Measurements from ENCODE around the gene QRFP.

Gene QRFP

GRCh38 chr9:130890870-130891687 lies 5.5 kb downstream of the QRFP start:
- DNase-seq, result peak; percentile 17

DNA sequence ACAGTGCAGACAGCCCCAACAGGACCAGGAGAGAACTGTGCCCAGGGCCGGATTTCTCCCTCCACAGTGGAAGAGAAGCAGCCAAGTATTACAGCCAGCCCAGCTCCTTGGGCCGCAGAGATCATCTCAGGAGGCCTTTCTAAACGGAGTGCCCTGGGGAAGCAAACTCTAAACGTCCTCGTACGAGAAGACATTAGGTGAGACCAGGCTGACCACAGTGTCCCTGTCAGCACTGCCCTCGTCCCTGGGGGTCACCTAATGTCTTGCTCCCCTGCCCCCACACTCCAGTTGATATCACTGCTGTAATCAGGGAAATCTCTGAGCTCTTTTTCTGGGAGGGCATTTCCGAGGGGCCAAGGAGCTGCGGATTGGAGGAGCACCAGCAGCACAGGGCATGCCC lies 6.5 kb downstream of the QRFP start:
- peak; percentile 18 for DNase-seq

GRCh38 chr9:130888146-130888885 lies 8.3 kb downstream of the QRFP start:
- no peak for DNase-seq

DNA sequence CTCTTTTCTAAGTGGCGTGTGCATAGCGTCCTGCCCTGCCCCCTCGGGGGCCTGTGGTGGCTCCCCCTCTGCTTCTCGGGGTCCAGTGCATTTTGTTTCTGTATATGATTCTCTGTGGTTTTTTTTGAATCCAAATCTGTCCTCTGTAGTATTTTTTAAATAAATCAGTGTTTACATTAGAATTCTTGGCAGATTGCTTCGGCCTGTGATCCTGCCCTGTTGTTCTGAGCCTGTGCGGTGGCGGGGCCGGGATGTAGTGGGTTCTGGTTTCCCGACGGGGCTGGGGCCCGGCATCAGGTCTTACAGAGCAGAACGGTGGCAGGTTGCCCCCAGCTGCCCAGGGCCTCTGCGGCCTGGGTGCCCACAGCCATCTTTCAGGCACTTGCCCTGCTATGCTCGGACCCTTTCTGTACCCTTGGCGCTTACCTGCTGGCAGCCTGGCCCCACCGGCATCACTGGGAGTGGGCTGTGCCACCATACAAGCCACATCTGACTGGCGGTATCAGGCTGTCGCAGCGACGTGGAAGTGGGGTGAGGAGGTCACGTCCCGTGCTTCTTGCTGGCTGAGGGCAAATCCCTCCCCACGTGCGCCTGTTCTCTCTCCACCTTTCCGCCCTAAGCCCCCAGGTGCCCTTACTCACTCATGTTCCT lies 9.0 kb downstream of the QRFP start:
- no peak for DNase-seq

GRCh38 chr9:130886981-130887380 lies 9.6 kb downstream of the QRFP start:
- peak; percentile 20 for DNase-seq

GRCh38 chr9:130885484-130886375 lies 10.9 kb downstream of the QRFP start:
- DNase-seq, result no peak

DNA sequence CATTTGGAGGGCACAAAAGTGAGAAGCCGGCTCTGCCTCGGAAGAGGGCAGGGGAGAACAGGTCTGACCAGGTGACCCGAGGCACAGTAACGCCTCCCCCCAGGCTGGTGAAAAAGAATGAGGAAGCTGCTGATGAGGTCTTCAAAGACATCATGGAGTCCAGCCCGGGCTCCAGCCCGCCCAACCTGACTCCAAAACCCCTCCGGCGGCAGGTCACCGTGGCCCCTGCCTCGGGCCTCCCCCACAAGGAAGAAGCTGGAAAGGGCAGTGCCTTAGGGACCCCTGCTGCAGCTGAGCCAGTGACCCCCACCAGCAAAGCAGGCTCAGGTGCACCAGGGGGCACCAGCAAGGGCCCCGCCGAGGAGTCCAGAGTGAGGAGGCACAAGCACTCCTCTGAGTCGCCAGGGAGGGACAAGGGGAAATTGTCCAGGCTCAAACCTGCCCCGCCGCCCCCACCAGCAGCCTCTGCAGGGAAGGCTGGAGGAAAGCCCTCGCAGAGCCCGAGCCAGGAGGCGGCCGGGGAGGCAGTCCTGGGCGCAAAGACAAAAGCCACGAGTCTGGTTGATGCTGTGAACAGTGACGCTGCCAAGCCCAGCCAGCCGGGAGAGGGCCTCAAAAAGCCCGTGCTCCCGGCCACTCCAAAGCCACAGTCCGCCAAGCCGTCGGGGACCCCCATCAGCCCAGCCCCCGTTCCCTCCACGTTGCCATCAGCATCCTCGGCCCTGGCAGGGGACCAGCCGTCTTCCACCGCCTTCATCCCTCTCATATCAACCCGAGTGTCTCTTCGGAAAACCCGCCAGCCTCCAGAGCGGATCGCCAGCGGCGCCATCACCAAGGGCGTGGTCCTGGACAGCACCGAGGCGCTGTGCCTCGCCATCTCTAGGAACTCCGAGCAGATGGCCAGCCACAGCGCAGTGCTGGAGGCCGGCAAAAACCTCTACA lies 11.8 kb downstream of the QRFP start:
- no peak for DNase-seq

GRCh38 chr9:130884111-130884531 lies 12.5 kb downstream of the QRFP start:
- DNase-seq, result no peak

GRCh38 chr9:130883479-130883878 lies 13.1 kb downstream of the QRFP start:
- DNase-seq, result no peak

- DNase-seq, result no peak
These were observed 13.9 kb downstream of the QRFP start for GRCh38 chr9:130882696-130883225.

- no peak for DNase-seq
These were observed 15.1 kb downstream of the QRFP start for GRCh38 chr9:130881516-130881915.

DNA sequence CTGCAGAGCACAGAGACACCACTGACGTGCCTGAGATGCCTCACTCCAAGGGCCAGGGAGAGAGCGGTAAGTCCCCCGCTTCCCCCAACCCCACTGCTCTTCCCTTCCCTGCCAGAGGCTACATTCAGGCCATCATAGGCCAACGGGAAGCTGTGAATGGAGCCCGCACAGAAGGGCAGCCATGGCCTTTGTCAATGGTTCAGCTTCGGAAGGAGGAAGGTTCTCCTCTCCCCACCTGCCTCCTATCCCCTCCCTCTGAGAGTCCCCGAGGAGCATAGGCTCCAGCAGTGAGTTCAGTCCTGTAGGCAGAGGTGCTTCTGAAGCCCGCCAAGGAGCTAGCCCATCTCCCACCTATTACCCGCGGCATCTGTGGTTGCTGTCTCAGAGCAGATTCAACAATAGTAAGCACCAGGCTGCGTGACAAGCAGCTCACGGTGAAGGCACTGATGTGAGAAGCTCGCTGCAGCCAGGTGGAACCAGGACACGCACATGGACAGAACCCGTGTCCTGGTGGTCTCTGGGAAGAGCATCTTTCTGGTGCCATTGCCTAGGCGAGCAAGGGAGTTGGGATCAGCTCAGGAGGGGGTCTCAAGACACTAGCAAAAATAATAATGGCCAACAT lies 15.9 kb downstream of the QRFP start:
- no peak for DNase-seq

- no peak for DNase-seq
These were observed 16.7 kb downstream of the QRFP start for GRCh38 chr9:130879863-130880411.

- no peak for DNase-seq
These were observed 18.3 kb downstream of the QRFP start for GRCh38 chr9:130878295-130878694.

DNA sequence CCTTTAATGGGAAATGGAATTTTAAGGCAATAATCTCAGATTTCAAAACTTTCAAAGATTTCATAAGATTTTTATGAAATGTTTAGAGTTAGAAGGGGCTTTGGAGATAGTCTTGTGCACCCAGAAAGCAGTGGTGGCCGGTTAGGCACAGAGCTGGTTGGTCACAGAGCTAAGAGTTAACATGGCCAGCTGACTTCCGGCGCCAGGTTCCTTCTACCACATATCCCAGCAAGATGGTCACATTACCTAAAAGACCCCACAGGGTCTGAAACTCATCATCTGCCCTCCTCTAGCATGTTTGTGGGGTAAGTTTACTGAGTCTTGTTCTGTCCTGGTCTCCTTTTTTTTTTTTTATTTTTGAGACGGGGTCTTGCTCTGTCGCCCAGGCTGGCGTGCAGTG lies 19.3 kb downstream of the QRFP start:
- DNase-seq, result no peak

- DNase-seq, result no peak
These were observed 21.8 kb downstream of the QRFP start for GRCh38 chr9:130874783-130875182.

- DNase-seq, result no peak
These were observed 22.6 kb downstream of the QRFP start for GRCh38 chr9:130873966-130874365.

GRCh38 chr9:130872912-130873503 lies 23.6 kb downstream of the QRFP start:
- no peak for DNase-seq

DNA sequence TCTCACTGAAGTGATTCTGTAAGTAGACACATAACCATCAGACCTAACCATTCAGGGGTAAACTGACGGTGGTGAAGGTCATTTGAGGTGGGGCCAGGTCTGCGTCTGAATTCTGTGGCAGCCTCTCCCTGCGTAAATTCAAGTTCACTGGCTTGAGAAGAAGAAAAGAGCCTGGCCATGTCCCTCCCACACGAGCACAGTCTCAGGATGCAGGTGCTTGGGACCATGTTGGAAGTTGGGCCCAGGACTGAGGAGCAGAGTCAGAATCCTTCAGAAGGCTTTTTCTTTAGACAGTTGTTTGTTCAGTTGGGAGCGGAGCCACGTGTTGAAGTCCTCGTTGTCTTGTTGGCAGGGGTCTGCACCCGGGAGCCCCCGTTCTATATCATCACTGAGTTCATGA lies 24.1 kb downstream of the QRFP start:
- DNase-seq, result no peak

- no peak for DNase-seq
These were observed 24.5 kb downstream of the QRFP start for GRCh38 chr9:130872093-130872492.

Measured in left hindlimb (tissue), 1 donor.